Peyer's patch (tissue), 4 donors: Measurements from ENCODE around the gene CXCL6.

ENCODE experiments used
- CTCF ChIP-seq, 6 experiments: fragments of 450-650 bp in 4 of 6; fragments of 200-600 bp in 2 of 6; sonication (generic) in 1 of 6; IDR thresholded peaks; one replicate each; pipeline ENCODE4 v1.5.1; 2017 to 2019; ENCODE audit warnings: antibody characterized with exemption in 6 of 6, mild to moderate bottlenecking in 3 of 6, moderate library complexity in 1 of 6
- POLR2A ChIP-seq, 2 donors: fragments of 450-650 bp; IDR thresholded peaks; one replicate each; pipeline ENCODE4 v1.5.1; 2017; ENCODE audit warnings: antibody characterized with exemption in 2 of 2, mild to moderate bottlenecking in 2 of 2, moderate library complexity in 2 of 2

GRCh38 chr4:73844345-73844744 is 7.9 kb downstream of the CXCL6 start:
- TF ChIP-seq POLR2A (IDR thresholded peaks at IDR 0.05) (no peak), CTCF (IDR thresholded peaks at IDR 0.05) (no peak)
